ENCODE results near the gene CLDN7. TPM values are rescaled to one million over a fixed set of nuclear protein-coding genes. Genes with fewer than 3 reads are reported as not detected.

The CLDN7 gene
- total and polyA plus RNA-seq, 2 donors from 2014 or later = 119 to 233 TPM

DNA sequence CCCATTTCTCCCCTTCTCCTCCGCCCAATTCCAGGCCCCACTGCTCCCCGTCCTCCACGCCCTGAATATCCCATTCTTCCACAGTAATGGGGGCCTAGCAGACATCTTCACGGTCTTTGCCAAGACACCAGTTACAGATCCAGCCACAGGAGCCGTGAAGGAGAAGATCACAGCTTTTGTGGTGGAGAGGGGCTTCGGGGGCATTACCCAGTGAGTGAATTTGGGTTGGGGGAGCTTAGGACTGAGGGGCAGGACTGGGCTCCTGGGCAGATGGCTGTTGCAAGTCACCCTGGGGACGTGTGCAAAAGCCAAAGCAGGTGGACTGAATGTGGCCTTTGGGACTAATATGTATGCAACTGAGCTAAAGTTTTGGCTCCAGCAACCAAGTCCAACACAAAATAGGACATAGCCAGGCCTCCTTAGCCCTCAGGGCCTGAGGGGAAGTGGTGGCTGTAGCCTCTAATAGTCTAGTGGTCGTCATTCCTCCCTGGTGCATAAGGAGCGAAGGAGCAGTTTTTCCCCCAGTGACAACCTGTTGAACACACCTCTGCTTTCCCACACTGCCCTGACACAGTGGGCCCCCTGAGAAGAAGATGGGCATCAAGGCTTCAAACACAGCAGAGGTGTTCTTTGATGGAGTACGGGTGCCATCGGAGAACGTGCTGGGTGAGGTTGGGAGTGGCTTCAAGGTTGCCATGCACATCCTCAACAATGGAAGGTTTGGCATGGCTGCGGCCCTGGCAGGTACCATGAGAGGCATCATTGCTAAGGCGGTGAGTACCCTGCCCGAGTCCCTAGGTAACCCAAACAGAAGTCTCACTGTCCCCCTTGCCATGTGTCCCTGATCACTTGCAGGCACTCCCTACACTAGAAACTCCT lies 39.9 kb downstream of the CLDN7 start:
- no peak overlapping the region for H3K4me3 ChIP-seq (ENCODE audit: low read length in 3 of 3)
- no peaks in the 10 kb centered on the region for H3K9me3 ChIP-seq (ENCODE audit: control insufficient read depth in 2 of 3, insufficient read depth in 1 of 3, low read length in 3 of 3)
- intact Hi-C loops (cut with DNase I) = no loop called here
- peak overlapping the region in 2 of 3 donors; percentile 24 to 99 for H3K9ac ChIP-seq (ENCODE audit: low read length in 3 of 3)
- no peak for TF ChIP-seq CTCF (IDR thresholded peaks at IDR 0.05; ENCODE audit: borderline replicate concordance, extremely low read depth, insufficient read depth)
- peaks cover 4 to 46% (median 29%) of the 10 kb centered on the region in 3 donors for H3K4me1 ChIP-seq (ENCODE audit: control insufficient read depth in 2 of 3, insufficient read depth in 2 of 3, low read depth in 1 of 3, low read length in 3 of 3)
- FAIRE-seq (no peak), DNase-seq (peak in 1 of 5 donors; percentile 45)
- H3K27me3 ChIP-seq (ENCODE audit: control insufficient read depth, insufficient read depth, low read length) = no peaks in the 10 kb centered on the region
- peaks cover 5 to 47% (median 33%) of the 10 kb centered on the region in 3 donors for H3K36me3 ChIP-seq (ENCODE audit: control insufficient read depth in 2 of 3, insufficient read depth in 3 of 3, low read length in 3 of 3)
- H3K27ac ChIP-seq (ENCODE audit: low read depth in 2 of 2, low read length in 2 of 2) = peak overlapping the region; percentile 4 to 28

DNA sequence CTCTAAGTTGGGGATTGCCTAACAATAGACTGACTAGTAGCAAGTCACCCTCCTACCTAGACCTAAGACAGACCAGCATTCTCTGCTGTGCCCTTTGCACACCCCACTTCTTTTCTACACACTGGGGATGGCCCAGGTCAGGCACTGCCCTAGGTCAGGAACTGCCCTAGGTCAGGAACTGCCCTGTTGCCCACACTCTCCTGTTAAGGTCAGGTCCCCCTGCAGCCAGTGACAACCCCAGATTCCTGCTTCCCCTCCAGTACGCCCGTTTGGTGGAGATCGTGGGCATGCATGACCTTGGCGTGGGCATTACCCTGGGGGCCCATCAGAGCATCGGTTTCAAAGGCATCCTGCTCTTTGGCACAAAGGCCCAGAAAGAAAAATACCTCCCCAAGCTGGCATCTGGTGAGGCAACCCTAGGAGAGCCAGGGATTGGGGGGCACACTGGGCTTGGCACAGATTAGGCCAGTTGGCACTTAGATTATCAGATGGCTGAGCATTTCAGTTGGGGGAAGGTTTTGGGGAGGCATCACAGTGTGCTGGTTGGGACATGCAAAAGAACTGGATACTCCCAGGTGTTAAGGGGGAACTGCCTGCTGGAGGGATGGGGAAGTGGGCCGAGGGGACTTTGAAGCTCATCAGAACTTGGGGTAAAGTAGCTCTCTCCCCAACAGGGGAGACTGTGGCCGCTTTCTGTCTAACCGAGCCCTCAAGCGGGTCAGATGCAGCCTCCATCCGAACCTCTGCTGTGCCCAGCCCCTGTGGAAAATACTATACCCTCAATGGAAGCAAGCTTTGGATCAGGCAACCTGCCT lies 40.8 kb downstream of the CLDN7 start:
- H3K9me3 ChIP-seq (ENCODE audit: control insufficient read depth in 2 of 3, insufficient read depth in 1 of 3, low read length in 3 of 3) = no peaks in the 10 kb centered on the region
- peak overlapping the region; percentile 100 for H3K27ac ChIP-seq (ENCODE audit: low read depth in 2 of 2, low read length in 2 of 2)
- intact Hi-C loops (cut with DNase I) = no loop called here
- DNase-seq = peak in 2 of 5 donors; percentile 65 to 71
- peaks cover 5 to 38% (median 30%) of the 10 kb centered on the region in 3 donors for H3K36me3 ChIP-seq (ENCODE audit: control insufficient read depth in 2 of 3, insufficient read depth in 3 of 3, low read length in 3 of 3)
- H3K9ac ChIP-seq (ENCODE audit: low read length in 3 of 3) = peak overlapping the region in 2 of 3 donors; percentile 54 to 99
- FAIRE-seq = no peak
- peak overlapping the region in 2 of 3 donors; percentile 74 to 91 for H3K4me3 ChIP-seq (ENCODE audit: low read length in 3 of 3)
- peaks cover 4 to 42% (median 34%) of the 10 kb centered on the region in 3 donors for H3K4me1 ChIP-seq (ENCODE audit: control insufficient read depth in 2 of 3, insufficient read depth in 2 of 3, low read depth in 1 of 3, low read length in 3 of 3)
- no peak for TF ChIP-seq CTCF (IDR thresholded peaks at IDR 0.05; ENCODE audit: borderline replicate concordance, extremely low read depth, insufficient read depth)
- H3K27me3 ChIP-seq (ENCODE audit: control insufficient read depth, insufficient read depth, low read length) = no peaks in the 10 kb centered on the region

DNA sequence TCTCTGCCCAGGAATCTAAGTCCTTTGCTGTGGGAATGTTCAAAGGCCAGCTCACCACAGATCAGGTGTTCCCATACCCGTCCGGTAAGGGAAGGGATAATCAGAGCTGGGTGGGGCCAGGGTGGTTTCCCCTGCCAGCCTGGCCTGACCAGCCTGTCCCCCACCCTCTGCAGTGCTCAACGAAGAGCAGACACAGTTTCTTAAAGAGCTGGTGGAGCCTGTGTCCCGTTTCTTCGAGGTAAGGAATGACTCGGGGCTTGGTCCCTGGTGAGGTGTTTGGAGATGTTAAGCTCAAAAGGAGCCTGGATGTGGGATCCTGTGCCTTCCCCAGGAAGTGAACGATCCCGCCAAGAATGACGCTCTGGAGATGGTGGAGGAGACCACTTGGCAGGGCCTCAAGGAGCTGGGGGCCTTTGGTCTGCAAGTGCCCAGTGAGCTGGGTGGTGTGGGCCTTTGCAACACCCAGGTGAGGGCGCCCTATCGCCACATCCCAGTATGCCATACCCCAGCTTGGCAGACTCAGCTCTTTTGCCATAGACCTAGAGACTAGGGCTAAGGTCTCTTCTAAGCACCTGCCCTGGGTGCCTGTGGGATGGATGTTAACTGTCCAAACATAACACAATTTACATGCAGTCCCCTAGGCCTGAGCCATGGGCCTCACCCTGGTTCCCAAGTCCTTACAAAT lies 41.5 kb downstream of the CLDN7 start:
- FAIRE-seq (peak; percentile 81), DNase-seq (peak in 3 of 5 donors; percentile 45 to 82 (median 68))

More for the DNA sequence above, 41.5 kb downstream of the CLDN7 start:
- peaks cover 4 to 48% (median 36%) of the 10 kb centered on the region in 3 donors for H3K4me1 ChIP-seq (ENCODE audit: control insufficient read depth in 2 of 3, insufficient read depth in 2 of 3, low read depth in 1 of 3, low read length in 3 of 3)
- peak; percentile 37 for TF ChIP-seq CTCF (IDR thresholded peaks at IDR 0.05; ENCODE audit: borderline replicate concordance, extremely low read depth, insufficient read depth)
- H3K9ac ChIP-seq (ENCODE audit: low read length in 3 of 3) = peak overlapping the region; percentile 63 to 99 (median 90)
- H3K9me3 ChIP-seq (ENCODE audit: control insufficient read depth in 2 of 3, insufficient read depth in 1 of 3, low read length in 3 of 3) = no peaks in the 10 kb centered on the region
- intact Hi-C loops (cut with DNase I) = no loop called here
- H3K36me3 ChIP-seq (ENCODE audit: control insufficient read depth in 2 of 3, insufficient read depth in 3 of 3, low read length in 3 of 3) = peaks cover 5 to 38% (median 30%) of the 10 kb centered on the region in 3 donors
- H3K27me3 ChIP-seq (ENCODE audit: control insufficient read depth, insufficient read depth, low read length) = no peaks in the 10 kb centered on the region
- H3K27ac ChIP-seq (ENCODE audit: low read depth in 2 of 2, low read length in 2 of 2) = peak overlapping the region; percentile 100
- peak overlapping the region; percentile 74 to 91 (median 81) for H3K4me3 ChIP-seq (ENCODE audit: low read length in 3 of 3)

All from kidney (tissue), 14 donors.